NK-92 treated with Interleukin-12 subunit alpha and Interleukin-12 subunit beta, amount 100 ng/mL, for 24 hours (cell line): ENCODE results near the gene CDK18.
"Not testable (repeated sequence)": the region's sequence is repeated elsewhere in the genome, so short reads cannot be mapped to it uniquely, and the experiment has no call there.

Source experiments
- DNase-seq: peaks from one replicate; lab custom pipeline; 2025; lab: John Stamatoyannopoulos, UW

Gene CDK18

GRCh38 chr1:205481218-205481617, 23.3 kb upstream of the CDK18 start:
- peak; percentile 61 for DNase-seq

- DNase-seq = peak; percentile 73
Measured at GRCh38 chr1:205481629-205482151, 22.8 kb upstream of the CDK18 start.

- not testable (repeated sequence) for DNase-seq
Measured at GRCh38 chr1:205482587-205482986, 21.9 kb upstream of the CDK18 start.

- DNase-seq = no peak
Measured at GRCh38 chr1:205483372-205483771, 21.1 kb upstream of the CDK18 start.

- DNase-seq = peak; percentile 61
Measured at GRCh38 chr1:205484985-205485967, 19.2 kb upstream of the CDK18 start.

- no peak for DNase-seq
Measured at GRCh38 chr1:205486258-205486657, 18.2 kb upstream of the CDK18 start.

GRCh38 chr1:205488074-205488723, 16.3 kb upstream of the CDK18 start:
- peak; percentile 58 for DNase-seq

GRCh38 chr1:205491794-205492193, 12.7 kb upstream of the CDK18 start:
- no peak for DNase-seq

GRCh38 chr1:205492201-205492667, 12.2 kb upstream of the CDK18 start:
- DNase-seq = no peak

- DNase-seq = no peak
Measured at GRCh38 chr1:205492774-205493173, 11.7 kb upstream of the CDK18 start.

- DNase-seq = peak; percentile 58
Measured at GRCh38 chr1:205493241-205494085, 11.0 kb upstream of the CDK18 start.

- DNase-seq = no peak
Measured at GRCh38 chr1:205494115-205494514, 10.4 kb upstream of the CDK18 start.

GRCh38 chr1:205495237-205495823, 9.1 kb upstream of the CDK18 start:
- no peak for DNase-seq

- no peak for DNase-seq
Measured at GRCh38 chr1:205496661-205497060, 7.8 kb upstream of the CDK18 start.

- no peak for DNase-seq
Measured at GRCh38 chr1:205497351-205497750, 7.1 kb upstream of the CDK18 start.

GRCh38 chr1:205499789-205500188, 4.7 kb upstream of the CDK18 start:
- DNase-seq = no peak

- DNase-seq = no peak
Measured at GRCh38 chr1:205500240-205501233, 3.9 kb upstream of the CDK18 start.

GRCh38 chr1:205502111-205502810, 2.2 kb upstream of the CDK18 start:
- no peak for DNase-seq

- no peak for DNase-seq
Measured at GRCh38 chr1:205502992-205503391, 1.5 kb upstream of the CDK18 start.
